Measurements from ENCODE around the gene FOXO6.
"Not testable (repeated sequence)": the region's sequence is repeated elsewhere in the genome, so short reads cannot be mapped to it uniquely, and the experiment has no call there.

FOXO6 gene

GRCh38 chr1:41329662-41330587 is 31.3 kb upstream of the FOXO6 start:
- DNase-seq (ENCODE audit: low read depth in 2 of 2) = no peak

GRCh38 chr1:41330588-41331545 is 30.4 kb upstream of the FOXO6 start:
- no peak for DNase-seq (ENCODE audit: low read depth in 2 of 2)

DNA sequence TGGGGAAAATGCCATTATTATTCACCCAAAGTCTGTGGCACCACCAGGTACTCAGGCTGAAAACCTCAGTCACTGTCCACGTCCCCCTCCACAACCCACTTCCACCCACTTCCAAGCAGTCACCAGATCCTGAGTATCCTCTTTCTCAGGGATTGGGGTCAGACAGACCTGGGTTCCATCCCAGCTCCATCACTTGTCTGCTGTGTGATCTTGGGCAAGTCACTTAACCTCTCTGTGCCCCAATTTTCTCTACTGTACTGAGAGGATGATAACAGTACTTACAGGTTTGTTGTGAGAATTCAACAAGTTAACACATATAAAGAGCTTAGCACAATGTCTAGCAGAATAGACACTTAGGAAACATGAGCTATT is 29.7 kb upstream of the FOXO6 start:
- DNase-seq (ENCODE audit: low read depth in 2 of 2) = no peak

DNA sequence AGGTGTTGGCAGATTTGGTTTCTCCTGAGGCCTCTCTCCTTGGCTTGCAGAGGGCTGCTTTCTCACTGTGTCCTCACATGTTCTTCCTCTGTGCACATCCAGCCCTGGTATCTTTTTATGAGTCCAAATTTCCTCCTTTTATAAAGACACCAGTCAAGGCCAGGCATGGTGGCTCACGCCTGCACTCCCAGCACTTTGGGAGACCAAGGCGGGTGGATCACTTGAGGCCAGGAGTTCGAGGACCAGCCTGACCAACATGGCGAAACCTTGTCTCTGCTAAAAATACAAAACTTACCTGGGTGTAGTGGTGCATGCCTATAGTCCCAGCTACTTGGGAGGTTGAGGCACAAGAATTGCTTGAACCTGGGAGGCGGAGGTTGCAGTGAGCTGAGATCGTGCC is 29.1 kb upstream of the FOXO6 start:
- not testable (repeated sequence) for DNase-seq (ENCODE audit: low read depth in 2 of 2)

DNA sequence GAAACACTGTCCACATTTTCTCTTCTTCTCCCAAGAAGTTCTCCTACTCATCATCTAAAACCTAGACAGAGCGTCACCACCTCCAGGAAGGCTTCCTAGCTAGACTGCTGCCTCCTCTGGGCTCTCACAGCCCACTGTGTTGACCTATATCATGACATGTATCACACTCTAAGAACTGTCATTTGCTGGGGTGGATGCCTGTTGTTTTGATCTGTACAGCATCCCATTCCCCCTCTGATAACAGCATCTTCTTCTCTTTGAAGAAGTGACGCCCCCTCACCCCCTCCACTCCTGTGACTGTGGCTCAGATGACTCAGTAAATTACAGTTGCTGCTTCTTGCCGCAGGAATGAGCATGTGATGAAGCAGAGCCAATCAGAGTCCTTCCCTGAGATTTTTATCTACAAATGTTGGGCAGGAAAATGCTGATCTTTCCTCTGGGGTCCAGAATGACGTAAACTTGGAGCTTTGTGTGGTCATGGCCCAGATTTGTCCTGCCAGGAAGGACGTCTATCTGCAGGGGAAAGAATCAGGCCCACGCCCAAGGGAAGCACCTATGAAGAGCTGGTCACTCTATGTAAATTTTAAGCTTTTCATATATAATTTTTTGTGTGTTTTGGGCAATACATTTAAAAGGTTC is 28.0 kb upstream of the FOXO6 start:
- peak in 1 of 2 donors; percentile 9 for DNase-seq (ENCODE audit: low read depth in 2 of 2)

- no peak for DNase-seq (ENCODE audit: low read depth in 2 of 2)
These were observed 22.4 kb upstream of the FOXO6 start for GRCh38 chr1:41338820-41339219.

- no peak for DNase-seq (ENCODE audit: low read depth in 2 of 2)
These were observed 20.4 kb upstream of the FOXO6 start for GRCh38 chr1:41340655-41341364.

- no peak for DNase-seq (ENCODE audit: low read depth in 2 of 2)
These were observed 19.9 kb upstream of the FOXO6 start for GRCh38 chr1:41341365-41341683.

DNA sequence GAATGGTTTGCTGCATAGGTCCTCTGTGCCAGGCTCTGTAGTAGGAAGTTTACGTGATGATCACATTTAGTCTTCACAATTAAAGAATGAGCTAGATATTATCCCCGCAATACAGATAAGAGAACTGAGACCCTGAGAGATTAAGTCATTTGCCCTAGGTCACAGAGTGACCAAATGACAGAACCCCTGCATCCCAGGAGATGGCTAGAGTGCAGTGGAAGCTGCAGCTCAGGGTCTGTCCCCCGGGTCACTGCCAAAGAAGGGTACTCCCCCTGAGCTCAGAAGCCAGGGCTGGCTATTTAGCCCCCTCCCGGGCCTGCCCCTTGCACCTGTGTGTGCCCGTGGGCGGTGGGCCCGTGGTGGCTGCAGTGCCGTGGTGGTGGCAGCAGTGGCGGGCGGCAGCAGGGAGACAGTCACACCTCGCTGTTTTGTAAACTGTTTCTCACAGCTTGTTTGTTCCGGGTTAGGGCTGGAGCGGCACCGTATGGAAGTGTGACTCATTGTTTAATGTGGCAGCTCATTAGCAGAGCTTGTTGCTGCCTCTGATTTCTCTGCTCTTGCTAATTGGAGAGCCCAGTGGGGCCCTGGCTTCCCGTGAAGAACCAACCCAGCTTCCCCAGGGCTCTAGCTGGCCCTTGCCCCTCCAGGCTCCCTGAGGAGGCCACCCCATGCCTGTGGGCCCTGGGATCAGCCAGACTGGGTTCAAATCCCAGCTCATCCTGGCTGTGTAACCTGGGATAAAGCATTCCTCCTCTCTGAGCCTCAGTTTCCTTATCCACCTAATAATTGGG is 19.3 kb upstream of the FOXO6 start:
- DNase-seq (ENCODE audit: low read depth in 2 of 2) = no peak

- no peak for DNase-seq (ENCODE audit: low read depth in 2 of 2)
These were observed 18.4 kb upstream of the FOXO6 start for GRCh38 chr1:41342774-41343355.

- DNase-seq (ENCODE audit: low read depth in 2 of 2) = no peak
These were observed 17.2 kb upstream of the FOXO6 start for GRCh38 chr1:41343790-41344699.

GRCh38 chr1:41344708-41345159 is 16.5 kb upstream of the FOXO6 start:
- DNase-seq (ENCODE audit: low read depth in 2 of 2) = no peak

DNA sequence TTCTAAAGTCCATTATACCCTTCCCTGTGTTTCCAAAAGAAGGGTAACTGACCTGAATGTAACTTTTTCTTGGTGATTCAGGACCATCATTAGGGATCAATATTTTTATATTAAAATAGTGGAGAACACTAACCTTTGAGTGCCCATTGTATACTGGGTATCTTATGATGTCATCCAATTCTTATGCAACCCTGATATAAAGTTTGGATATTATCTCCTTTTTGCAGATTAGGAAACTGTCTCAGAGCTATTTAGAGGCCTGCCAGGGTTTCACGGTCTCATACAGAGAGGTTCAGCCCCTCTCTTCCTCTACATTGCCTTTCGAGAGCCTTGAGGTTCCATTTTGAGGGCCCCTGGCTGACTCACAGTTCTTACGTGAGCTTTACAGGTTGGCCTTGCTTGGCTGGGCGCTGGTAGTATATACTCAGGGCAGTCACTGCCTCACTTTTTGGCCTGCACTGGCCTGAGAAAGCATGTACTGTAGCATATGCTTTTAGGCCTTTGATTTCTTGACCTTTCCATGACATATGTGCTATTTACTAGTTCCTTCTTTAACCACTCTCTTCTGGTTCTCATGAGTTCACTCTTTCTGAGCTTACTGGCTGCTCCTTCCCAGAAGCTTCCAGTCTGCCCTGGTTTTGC is 15.7 kb upstream of the FOXO6 start:
- DNase-seq (ENCODE audit: low read depth in 2 of 2) = no peak

GRCh38 chr1:41347276-41347675 is 14.0 kb upstream of the FOXO6 start:
- no peak for DNase-seq (ENCODE audit: low read depth in 2 of 2)

DNA sequence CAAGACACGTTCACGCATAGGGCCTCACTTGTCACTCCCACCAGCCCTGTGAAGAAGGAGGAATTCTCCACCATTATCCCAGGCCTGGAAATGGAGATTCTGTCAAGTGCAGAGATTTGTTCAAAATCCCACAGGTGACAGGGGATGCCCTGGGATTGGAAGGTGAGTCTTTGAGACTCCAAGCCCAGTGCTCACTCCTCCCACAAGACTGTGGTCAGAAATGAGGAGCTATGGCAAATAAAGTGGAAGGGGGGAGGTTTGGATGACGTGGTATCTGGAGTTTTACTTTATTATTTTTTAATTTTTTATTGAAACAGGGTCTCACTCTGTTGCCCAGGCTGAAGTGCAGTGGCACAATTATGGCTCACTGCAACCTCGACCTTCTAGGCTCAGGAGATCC is 12.8 kb upstream of the FOXO6 start:
- DNase-seq (ENCODE audit: low read depth in 2 of 2) = no peak

GRCh38 chr1:41349361-41350054 is 11.7 kb upstream of the FOXO6 start:
- no peak for DNase-seq (ENCODE audit: low read depth in 2 of 2)

DNA sequence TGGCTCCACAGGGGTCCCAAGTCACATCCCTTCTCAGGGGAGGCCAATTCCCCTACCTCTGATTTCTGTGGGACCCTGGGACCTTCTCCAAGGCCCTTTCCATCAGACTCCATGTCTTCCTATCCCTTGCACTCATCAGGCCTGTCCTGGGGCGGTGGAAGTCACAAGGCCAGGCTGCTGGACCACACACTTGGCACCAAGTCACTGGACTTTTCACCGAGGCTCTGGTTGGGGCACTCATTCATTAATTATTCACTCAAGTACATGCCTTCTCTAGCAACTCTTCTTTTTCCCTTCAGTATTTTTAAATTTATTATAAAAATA is 11.2 kb upstream of the FOXO6 start:
- no peak for DNase-seq (ENCODE audit: low read depth in 2 of 2)

Measured in activated CD4-positive, alpha-beta T cell treated with anti-CD3 and anti-CD28 coated beads for 24 hours (primary cell).